Stimulated activated CD4-positive, alpha-beta T cell treated with anti-CD3 and anti-CD28 coated beads, Interleukin-2, amount 100 ng/mL, for 48 hours (primary cell): ENCODE results near the gene MEPE.
A peak's percentile ranks its signal among the peaks of the same experiment; 100 is the strongest.
"Not testable (repeated sequence)": the region's sequence is repeated elsewhere in the genome, so short reads cannot be mapped to it uniquely, and the experiment has no call there.

Experiments
- DNase-seq, 2 donors: peaks; one replicate each; pipeline ENCODE4 v3.0.0-alpha.2; 2020

The MEPE gene

DNA sequence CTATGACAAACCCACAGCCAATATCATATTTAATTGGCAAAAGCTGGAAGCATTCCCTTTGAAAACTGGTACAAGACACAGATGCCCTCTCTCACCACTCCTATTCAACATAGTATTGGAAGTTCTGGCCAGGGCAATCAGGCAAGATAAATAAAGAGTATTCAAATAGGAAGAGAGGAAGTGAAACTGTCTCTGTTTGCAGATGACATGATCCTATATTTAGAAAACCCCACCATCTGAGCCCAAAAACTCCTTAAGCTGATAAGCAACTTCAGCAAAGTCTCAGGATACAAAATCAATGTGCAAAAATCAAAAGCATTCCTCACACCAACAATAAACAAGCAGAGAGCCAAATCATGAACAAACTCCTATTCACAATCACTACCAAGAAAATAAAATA lies 58.0 kb downstream of the MEPE start:
- DNase-seq: not testable (repeated sequence)

- peak; percentile 1 to 3 for DNase-seq
Measured at GRCh38 chr4:87895964-87896621, 63.3 kb downstream of the MEPE start.
